Measurements from ENCODE around the gene FBRSL1.

FBRSL1 gene

GRCh38 chr12:132444957-132445883, 44.7 kb upstream of the FBRSL1 start:
- TF ChIP-seq POLR2AphosphoS5 (IDR thresholded peaks at IDR 0.05; ENCODE audit: low read depth, low read length): no peak
- TF ChIP-seq REST (IDR thresholded peaks at IDR 0.05; ENCODE audit: insufficient read depth in 1 of 2, low read depth in 2 of 2, low read length in 2 of 2): no peak
- TF ChIP-seq SIN3A (IDR thresholded peaks at IDR 0.05; ENCODE audit: borderline replicate concordance, insufficient read depth, low read length): no peak
- TF ChIP-seq FOXP2 (optimal IDR thresholded peaks at IDR 0.05; ENCODE audit: borderline replicate concordance, extremely low read depth, extremely low read length, insufficient read depth): no peak
- no peak for TF ChIP-seq TAF1 (IDR thresholded peaks at IDR 0.05; ENCODE audit: borderline replicate concordance, insufficient read depth, low read length)

DNA sequence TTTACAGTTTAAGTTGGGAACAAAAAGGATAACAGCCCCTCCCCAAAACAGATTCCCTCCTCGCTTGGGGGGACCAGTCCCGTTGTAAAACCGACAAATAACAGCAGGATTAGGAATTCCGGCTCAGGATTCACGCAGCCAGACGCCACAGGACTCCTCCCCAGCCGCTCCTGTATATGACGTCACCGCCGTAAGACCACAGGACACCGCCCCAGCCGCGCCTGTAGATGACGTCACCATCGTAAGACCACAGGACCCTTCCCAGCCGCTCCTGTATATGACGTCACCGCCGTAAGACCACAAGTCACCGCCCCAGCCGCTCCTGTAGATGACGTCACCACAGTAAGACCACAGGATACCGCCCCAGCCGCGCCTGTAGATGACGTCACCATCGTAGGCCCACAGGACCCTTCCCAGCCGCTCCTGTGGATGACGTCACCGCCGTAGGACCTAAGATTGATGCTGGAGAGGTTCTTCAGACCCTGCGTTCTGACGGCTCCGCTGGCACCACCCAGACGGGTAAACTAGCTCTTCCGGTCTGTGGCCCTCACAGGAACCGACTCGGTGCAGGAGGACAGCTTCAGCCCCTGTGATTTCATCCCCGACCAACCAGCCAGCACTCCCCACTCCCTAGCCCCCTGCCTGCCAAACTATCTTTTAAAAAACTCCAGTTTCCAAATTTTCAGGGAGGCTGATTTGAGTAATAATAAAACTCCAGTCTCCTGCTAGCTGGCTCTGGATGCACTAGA, 43.9 kb upstream of the FBRSL1 start:
- TF ChIP-seq FOXP2 (optimal IDR thresholded peaks at IDR 0.05; ENCODE audit: borderline replicate concordance, extremely low read depth, extremely low read length, insufficient read depth) (no peak), REST (IDR thresholded peaks at IDR 0.05; ENCODE audit: insufficient read depth in 1 of 2, low read depth in 2 of 2, low read length in 2 of 2) (no peak), POLR2AphosphoS5 (IDR thresholded peaks at IDR 0.05; ENCODE audit: low read depth, low read length) (no peak), SIN3A (IDR thresholded peaks at IDR 0.05; ENCODE audit: borderline replicate concordance, insufficient read depth, low read length) (no peak), TAF1 (IDR thresholded peaks at IDR 0.05; ENCODE audit: borderline replicate concordance, insufficient read depth, low read length) (no peak)

GRCh38 chr12:132446633-132447326, 43.2 kb upstream of the FBRSL1 start:
- no peak for TF ChIP-seq POLR2AphosphoS5 (IDR thresholded peaks at IDR 0.05; ENCODE audit: low read depth, low read length)
- peak; percentile 64 to 84; a peak in 3 of 4 replicates for TF ChIP-seq REST (IDR thresholded peaks at IDR 0.05; ENCODE audit: insufficient read depth in 1 of 2, low read depth in 2 of 2, low read length in 2 of 2)

GRCh38 chr12:132447327-132447720, 42.6 kb upstream of the FBRSL1 start:
- TF ChIP-seq POLR2AphosphoS5 (IDR thresholded peaks at IDR 0.05; ENCODE audit: low read depth, low read length) (no peak), TAF1 (IDR thresholded peaks at IDR 0.05; ENCODE audit: borderline replicate concordance, insufficient read depth, low read length) (no peak), REST (IDR thresholded peaks at IDR 0.05; ENCODE audit: insufficient read depth in 1 of 2, low read depth in 2 of 2, low read length in 2 of 2) (no peak), SIN3A (IDR thresholded peaks at IDR 0.05; ENCODE audit: borderline replicate concordance, insufficient read depth, low read length) (no peak), FOXP2 (optimal IDR thresholded peaks at IDR 0.05; ENCODE audit: borderline replicate concordance, extremely low read depth, extremely low read length, insufficient read depth) (no peak)

Measured in PFSK-1 (cell line).